Vagina (tissue), 2 donors: ENCODE data around the gene TMC7.

ENCODE experiments used
- POLR2A ChIP-seq, 2 donors: fragments of 450-650 bp; IDR thresholded peaks; one replicate each; pipeline ENCODE4 v1.6.1; 2017; ENCODE audit warnings: antibody characterized with exemption in 2 of 2, mild to moderate bottlenecking in 2 of 2, moderate library complexity in 2 of 2
- TF ChIP-seq, protein P1 (sequence below), 3 experiments: fragments of 450-650 bp in 2 of 3; fragments of 200-600 bp in 1 of 3; sonication (generic) in 1 of 3; IDR thresholded peaks; one replicate each; pipeline ENCODE4 v1.5.1; 2017 to 2019; ENCODE audit warnings: antibody characterized with exemption in 3 of 3, mild to moderate bottlenecking in 2 of 3, moderate library complexity in 2 of 3

DNA sequence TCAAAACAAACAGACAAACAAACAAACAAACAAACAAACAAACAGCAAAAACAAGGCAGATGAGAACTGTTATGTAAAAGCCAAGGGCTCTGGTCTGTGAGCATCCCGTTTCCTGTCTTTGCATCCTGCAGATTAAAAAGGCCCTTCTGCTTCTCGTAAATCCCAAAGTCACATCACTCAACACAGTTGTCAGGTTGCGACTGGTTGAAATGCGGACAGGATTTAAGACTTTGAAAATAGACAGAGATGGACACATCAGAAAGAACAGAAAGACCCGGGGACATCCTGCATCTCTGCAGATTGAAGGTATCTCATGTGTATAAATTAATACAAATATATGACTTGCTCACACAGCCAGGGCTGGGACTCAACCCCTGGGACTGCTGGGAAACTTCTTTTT is 18.2 kb upstream of the TMC7 start:
- TF ChIP-seq POLR2A (IDR thresholded peaks at IDR 0.05): no peak
- TF ChIP-seq, protein P1, sequence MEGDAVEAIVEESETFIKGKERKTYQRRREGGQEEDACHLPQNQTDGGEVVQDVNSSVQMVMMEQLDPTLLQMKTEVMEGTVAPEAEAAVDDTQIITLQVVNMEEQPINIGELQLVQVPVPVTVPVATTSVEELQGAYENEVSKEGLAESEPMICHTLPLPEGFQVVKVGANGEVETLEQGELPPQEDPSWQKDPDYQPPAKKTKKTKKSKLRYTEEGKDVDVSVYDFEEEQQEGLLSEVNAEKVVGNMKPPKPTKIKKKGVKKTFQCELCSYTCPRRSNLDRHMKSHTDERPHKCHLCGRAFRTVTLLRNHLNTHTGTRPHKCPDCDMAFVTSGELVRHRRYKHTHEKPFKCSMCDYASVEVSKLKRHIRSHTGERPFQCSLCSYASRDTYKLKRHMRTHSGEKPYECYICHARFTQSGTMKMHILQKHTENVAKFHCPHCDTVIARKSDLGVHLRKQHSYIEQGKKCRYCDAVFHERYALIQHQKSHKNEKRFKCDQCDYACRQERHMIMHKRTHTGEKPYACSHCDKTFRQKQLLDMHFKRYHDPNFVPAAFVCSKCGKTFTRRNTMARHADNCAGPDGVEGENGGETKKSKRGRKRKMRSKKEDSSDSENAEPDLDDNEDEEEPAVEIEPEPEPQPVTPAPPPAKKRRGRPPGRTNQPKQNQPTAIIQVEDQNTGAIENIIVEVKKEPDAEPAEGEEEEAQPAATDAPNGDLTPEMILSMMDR (IDR thresholded peaks at IDR 0.05): no peak
